Measurements from ENCODE around the gene ZNF772. TPM values are rescaled to one million over a fixed set of nuclear protein-coding genes. Genes with fewer than 3 reads are reported as not detected.

Gene ZNF772
- total RNA-seq, 1 experiment from 2014 or later = 0.37 TPM

DNA sequence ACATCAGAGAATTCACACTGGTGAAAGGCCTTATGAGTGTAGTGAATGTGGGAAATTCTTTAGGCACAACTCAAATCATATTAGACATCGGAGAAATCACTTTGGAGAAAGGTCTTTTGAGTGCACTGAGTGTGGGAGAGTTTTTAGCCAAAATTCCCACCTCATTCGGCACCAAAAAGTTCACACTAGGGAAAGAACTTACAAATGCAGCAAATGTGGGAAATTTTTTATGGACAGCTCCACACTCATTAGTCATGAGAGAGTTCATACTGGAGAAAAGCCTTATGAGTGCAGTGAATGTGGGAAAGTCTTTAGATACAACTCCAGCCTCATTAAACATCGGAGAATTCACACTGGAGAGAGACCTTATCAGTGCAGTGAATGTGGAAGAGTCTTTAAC, 56.3 kb downstream of the ZNF772 start:
- no peaks in the 10 kb centered on the region for H3K9me2 ChIP-seq (ENCODE audit: insufficient read depth)
- ChIA-PET RAD21 (ENCODE audit: low non-redundant PET in 1 of 2, low total read pairs in 2 of 2, uncharacterized antibody in 2 of 2, unreplicated experiment in 2 of 2) (no interaction called here), POLR2A (no interaction called here), CTCF (no interaction called here)
- no peak overlapping the region for H3K27ac ChIP-seq (ENCODE audit: low read depth, low read length)
- no peak for ATAC-seq
- no peak overlapping the region for H3K4me2 ChIP-seq (ENCODE audit: low read length)
- H3K27me3 ChIP-seq (ENCODE audit: insufficient read depth, low read length) = no peaks in the 10 kb centered on the region
- peaks cover 9 to 23% of the 10 kb centered on the region in 2 experiments; a peak in 3 of 4 replicates for H3K36me3 ChIP-seq (ENCODE audit: control insufficient read depth in 1 of 2, insufficient read depth in 2 of 2, low read length in 2 of 2)
- no peak overlapping the region for H3K9ac ChIP-seq (ENCODE audit: low read length)
- intact Hi-C loops (cut with micrococcal nuclease) = no loop called here
- no peaks in the 10 kb centered on the region for H3K4me1 ChIP-seq (ENCODE audit: control insufficient read depth in 1 of 2, insufficient read depth in 2 of 2, low read length in 2 of 2)
- H3K79me2 ChIP-seq (ENCODE audit: insufficient read depth, low read length) = no peaks in the 10 kb centered on the region
- BruUV-seq (replicated peaks) = TSS peak; percentile 16
- TF ChIP-seq SP1 (IDR thresholded peaks at IDR 0.05; ENCODE audit: low read depth) (no peak), EGR1 (IDR thresholded peaks at IDR 0.05; ENCODE audit: low read depth) (no peak), CEBPB (IDR thresholded peaks at IDR 0.05; ENCODE audit: low read depth) (no peak), SRF (IDR thresholded peaks at IDR 0.05; ENCODE audit: low read depth) (no peak), CBX3 (IDR thresholded peaks at IDR 0.05; ENCODE audit: low read depth) (no peak), EZH2phosphoT487 (IDR thresholded peaks at IDR 0.05; ENCODE audit: borderline replicate concordance) (no peak), YY1 (IDR thresholded peaks at IDR 0.05; ENCODE audit: extremely low read depth, insufficient replicate concordance, low read depth, low read length) (no peak), ELF1 (IDR thresholded peaks at IDR 0.05; ENCODE audit: borderline replicate concordance, low read depth) (no peak), POLR2AphosphoS5 (IDR thresholded peaks at IDR 0.05; ENCODE audit: low read depth, low read length) (no peak), JUND (IDR thresholded peaks at IDR 0.05) (no peak), POLR2A (IDR thresholded peaks at IDR 0.05; ENCODE audit: borderline replicate concordance, extremely low read depth, insufficient read depth, insufficient read length) (no peak), FOSL1 (IDR thresholded peaks at IDR 0.05; ENCODE audit: low read depth) (no peak), RAD21 (IDR thresholded peaks at IDR 0.05; ENCODE audit: low read depth) (no peak), SIN3A (IDR thresholded peaks at IDR 0.05; ENCODE audit: low read depth) (no peak), EZH2 (IDR thresholded peaks at IDR 0.05) (no peak)
- TF ChIP-seq, protein P1, sequence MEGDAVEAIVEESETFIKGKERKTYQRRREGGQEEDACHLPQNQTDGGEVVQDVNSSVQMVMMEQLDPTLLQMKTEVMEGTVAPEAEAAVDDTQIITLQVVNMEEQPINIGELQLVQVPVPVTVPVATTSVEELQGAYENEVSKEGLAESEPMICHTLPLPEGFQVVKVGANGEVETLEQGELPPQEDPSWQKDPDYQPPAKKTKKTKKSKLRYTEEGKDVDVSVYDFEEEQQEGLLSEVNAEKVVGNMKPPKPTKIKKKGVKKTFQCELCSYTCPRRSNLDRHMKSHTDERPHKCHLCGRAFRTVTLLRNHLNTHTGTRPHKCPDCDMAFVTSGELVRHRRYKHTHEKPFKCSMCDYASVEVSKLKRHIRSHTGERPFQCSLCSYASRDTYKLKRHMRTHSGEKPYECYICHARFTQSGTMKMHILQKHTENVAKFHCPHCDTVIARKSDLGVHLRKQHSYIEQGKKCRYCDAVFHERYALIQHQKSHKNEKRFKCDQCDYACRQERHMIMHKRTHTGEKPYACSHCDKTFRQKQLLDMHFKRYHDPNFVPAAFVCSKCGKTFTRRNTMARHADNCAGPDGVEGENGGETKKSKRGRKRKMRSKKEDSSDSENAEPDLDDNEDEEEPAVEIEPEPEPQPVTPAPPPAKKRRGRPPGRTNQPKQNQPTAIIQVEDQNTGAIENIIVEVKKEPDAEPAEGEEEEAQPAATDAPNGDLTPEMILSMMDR (IDR thresholded peaks at IDR 0.05 in 2 of 3, conservative IDR thresholded peaks at IDR 0.05 in 1 of 3; ENCODE audit: borderline replicate concordance in 1 of 3, insufficient read depth in 1 of 3, low read depth in 2 of 3, low read length in 2 of 3) = no peak
- TF ChIP-seq, protein P2, sequence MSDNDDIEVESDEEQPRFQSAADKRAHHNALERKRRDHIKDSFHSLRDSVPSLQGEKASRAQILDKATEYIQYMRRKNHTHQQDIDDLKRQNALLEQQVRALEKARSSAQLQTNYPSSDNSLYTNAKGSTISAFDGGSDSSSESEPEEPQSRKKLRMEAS (IDR thresholded peaks at IDR 0.05) = no peak
- TF ChIP-seq, protein P3, sequence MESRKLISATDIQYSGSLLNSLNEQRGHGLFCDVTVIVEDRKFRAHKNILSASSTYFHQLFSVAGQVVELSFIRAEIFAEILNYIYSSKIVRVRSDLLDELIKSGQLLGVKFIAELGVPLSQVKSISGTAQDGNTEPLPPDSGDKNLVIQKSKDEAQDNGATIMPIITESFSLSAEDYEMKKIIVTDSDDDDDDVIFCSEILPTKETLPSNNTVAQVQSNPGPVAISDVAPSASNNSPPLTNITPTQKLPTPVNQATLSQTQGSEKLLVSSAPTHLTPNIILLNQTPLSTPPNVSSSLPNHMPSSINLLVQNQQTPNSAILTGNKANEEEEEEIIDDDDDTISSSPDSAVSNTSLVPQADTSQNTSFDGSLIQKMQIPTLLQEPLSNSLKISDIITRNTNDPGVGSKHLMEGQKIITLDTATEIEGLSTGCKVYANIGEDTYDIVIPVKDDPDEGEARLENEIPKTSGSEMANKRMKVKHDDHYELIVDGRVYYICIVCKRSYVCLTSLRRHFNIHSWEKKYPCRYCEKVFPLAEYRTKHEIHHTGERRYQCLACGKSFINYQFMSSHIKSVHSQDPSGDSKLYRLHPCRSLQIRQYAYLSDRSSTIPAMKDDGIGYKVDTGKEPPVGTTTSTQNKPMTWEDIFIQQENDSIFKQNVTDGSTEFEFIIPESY (IDR thresholded peaks at IDR 0.05; ENCODE audit: extremely low read depth, insufficient replicate concordance, low read length) = no peak
- TF ChIP-seq, protein P4, sequence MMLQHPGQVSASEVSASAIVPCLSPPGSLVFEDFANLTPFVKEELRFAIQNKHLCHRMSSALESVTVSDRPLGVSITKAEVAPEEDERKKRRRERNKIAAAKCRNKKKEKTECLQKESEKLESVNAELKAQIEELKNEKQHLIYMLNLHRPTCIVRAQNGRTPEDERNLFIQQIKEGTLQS (IDR thresholded peaks at IDR 0.05) = no peak
- TF ChIP-seq, protein P5, sequence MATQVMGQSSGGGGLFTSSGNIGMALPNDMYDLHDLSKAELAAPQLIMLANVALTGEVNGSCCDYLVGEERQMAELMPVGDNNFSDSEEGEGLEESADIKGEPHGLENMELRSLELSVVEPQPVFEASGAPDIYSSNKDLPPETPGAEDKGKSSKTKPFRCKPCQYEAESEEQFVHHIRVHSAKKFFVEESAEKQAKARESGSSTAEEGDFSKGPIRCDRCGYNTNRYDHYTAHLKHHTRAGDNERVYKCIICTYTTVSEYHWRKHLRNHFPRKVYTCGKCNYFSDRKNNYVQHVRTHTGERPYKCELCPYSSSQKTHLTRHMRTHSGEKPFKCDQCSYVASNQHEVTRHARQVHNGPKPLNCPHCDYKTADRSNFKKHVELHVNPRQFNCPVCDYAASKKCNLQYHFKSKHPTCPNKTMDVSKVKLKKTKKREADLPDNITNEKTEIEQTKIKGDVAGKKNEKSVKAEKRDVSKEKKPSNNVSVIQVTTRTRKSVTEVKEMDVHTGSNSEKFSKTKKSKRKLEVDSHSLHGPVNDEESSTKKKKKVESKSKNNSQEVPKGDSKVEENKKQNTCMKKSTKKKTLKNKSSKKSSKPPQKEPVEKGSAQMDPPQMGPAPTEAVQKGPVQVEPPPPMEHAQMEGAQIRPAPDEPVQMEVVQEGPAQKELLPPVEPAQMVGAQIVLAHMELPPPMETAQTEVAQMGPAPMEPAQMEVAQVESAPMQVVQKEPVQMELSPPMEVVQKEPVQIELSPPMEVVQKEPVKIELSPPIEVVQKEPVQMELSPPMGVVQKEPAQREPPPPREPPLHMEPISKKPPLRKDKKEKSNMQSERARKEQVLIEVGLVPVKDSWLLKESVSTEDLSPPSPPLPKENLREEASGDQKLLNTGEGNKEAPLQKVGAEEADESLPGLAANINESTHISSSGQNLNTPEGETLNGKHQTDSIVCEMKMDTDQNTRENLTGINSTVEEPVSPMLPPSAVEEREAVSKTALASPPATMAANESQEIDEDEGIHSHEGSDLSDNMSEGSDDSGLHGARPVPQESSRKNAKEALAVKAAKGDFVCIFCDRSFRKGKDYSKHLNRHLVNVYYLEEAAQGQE (IDR thresholded peaks at IDR 0.05; ENCODE audit: low read depth) = no peak
- no peaks in the 10 kb centered on the region for H4K20me1 ChIP-seq (ENCODE audit: insufficient read depth)
- H3K9me3 ChIP-seq (ENCODE audit: control insufficient read depth in 1 of 2, insufficient read depth in 1 of 2, low read depth in 1 of 2, low read length in 2 of 2) = peaks cover 0 to 19% of the 10 kb centered on the region in 2 experiments; a peak in 2 of 4 replicates
- H2AFZ ChIP-seq (ENCODE audit: low read depth, low read length, poor library complexity, severe bottlenecking) = no peak overlapping the region
- DNase-seq (ENCODE audit: low read depth, low spot score) = no peak
- no peak overlapping the region for H3K4me3 ChIP-seq (replicated peaks in 1 of 2; ENCODE audit: low read depth in 1 of 2, low read length in 2 of 2)

All from HCT116 (cell line).